GM12878 (cell line): ENCODE measurements around the gene LTBP2. TPM values are rescaled to one million over a fixed set of nuclear protein-coding genes. Genes with fewer than 3 reads are reported as not detected.

Source experiments
- ATAC-seq: fragments of 200-7000 bp; cut with Tn5 transposase; 3 replicates; pipeline ENCODE4 v1.9.1; 2020; ENCODE audit warnings: mild to moderate bottlenecking, moderate library complexity
- BruUV-seq: library from RNA; stranded (reverse); fragments of 400-500 nt; replicated peaks from 2 replicates; lab custom pipeline; 2021; lab: Mats Ljungman, UMichigan
- CTCF ChIA-PET: fragments of 300-600 bp; sonication (Branson Sonifier 250); formaldehyde crosslinking; extraction: SDS; loops from one replicate; lab custom pipeline; 2021; ENCODE audit warnings: inconsistent platforms; lab: Yijun Ruan, JAX
- POLR2A ChIA-PET: fragments of 350-600 bp; formaldehyde crosslinking; extraction: SDS; loops from one replicate; lab custom pipeline; 2021; ENCODE audit warnings: inconsistent platforms; lab: Charles Lee
- RAD21 ChIA-PET: fragments of 300-600 bp; sonication (Branson Sonifier 250); formaldehyde crosslinking; loops from one replicate; lab custom pipeline; 2023; ENCODE audit warnings: antibody characterized with exemption; ENCODE audit not compliant: unreplicated experiment; lab: Charles Lee
- SMC1A ChIA-PET: fragments of 300-600 bp; sonication (Branson Sonifier 250); formaldehyde crosslinking; loops from one replicate; lab custom pipeline; 2023; ENCODE audit not compliant: unreplicated experiment, uncharacterized antibody; lab: Charles Lee
- DNase-seq: peaks from one replicate; pipeline ENCODE4 v3.0.0-alpha.2; 2011; ENCODE audit warnings: low read depth, low spot score
- FAIRE-seq: peaks from 3 replicates; lab custom pipeline; 2011; peaks lifted over from hg19 to GRCh38; lab: Jason Lieb, UNC
- H2AFZ ChIP-seq: 2 replicates; pipeline ENCODE4 v1.6.0; 2011; ENCODE audit warnings: low read depth, low read length, control low read depth; ENCODE audit not compliant: control insufficient read depth
- H3K27ac ChIP-seq: 2 replicates; pipeline ENCODE4 v1.5.1; 2011; ENCODE audit warnings: control low read depth; ENCODE audit not compliant: control insufficient read depth, insufficient read depth
- H3K27me3 ChIP-seq, 2 experiments: replicated peaks in 1 of 2; 2 replicates each; pipeline versions ENCODE4 v1.6.0 to v1.6.1; 2011; ENCODE audit warnings: low read length in 1 of 2; ENCODE audit not compliant: control insufficient read depth in 2 of 2, insufficient read depth in 2 of 2
- H3K36me3 ChIP-seq, 2 experiments: 2 replicates each; pipeline ENCODE4 v1.5.1; 2011; ENCODE audit warnings: low read length in 1 of 2; ENCODE audit not compliant: control insufficient read depth in 2 of 2, insufficient read depth in 2 of 2
- H3K4me1 ChIP-seq: 2 replicates; pipeline ENCODE4 v1.6.1; 2011; ENCODE audit warnings: mild to moderate bottlenecking, low read length, moderate library complexity, mixed read lengths; ENCODE audit not compliant: control insufficient read depth, insufficient read depth
- H3K4me2 ChIP-seq: 2 replicates; pipeline ENCODE4 v1.6.0; 2011; ENCODE audit warnings: control low read depth; ENCODE audit not compliant: control insufficient read depth, insufficient read depth
- H3K4me3 ChIP-seq: fragments of 200-600 bp; sonication (generic); 2 replicates; pipeline ENCODE4 v1.5.1; 2016
- H3K79me2 ChIP-seq: 2 replicates; pipeline ENCODE4 v1.6.0; 2011; ENCODE audit warnings: low read length; ENCODE audit not compliant: control insufficient read depth, insufficient read depth
- H3K9ac ChIP-seq: 2 replicates; pipeline ENCODE4 v1.8.0; 2011; ENCODE audit warnings: low read length, control low read depth, mixed read lengths; ENCODE audit not compliant: control insufficient read depth, insufficient read depth
- H3K9me3 ChIP-seq: replicated peaks from 3 replicates; pipeline ENCODE4 v1.5.1; 2011; ENCODE audit warnings: mild to moderate bottlenecking, low read length; ENCODE audit not compliant: control insufficient read depth, insufficient read depth
- H4K20me1 ChIP-seq: 2 replicates; pipeline ENCODE4 v1.6.0; 2011; ENCODE audit not compliant: control insufficient read depth, insufficient read depth
- PML ChIP-seq: IDR thresholded peaks from 2 replicates; pipeline ENCODE4 v1.6.1; 2012; ENCODE audit warnings: low read length, inconsistent platforms
- TCF3 ChIP-seq: IDR thresholded peaks from 2 replicates; pipeline ENCODE4 v1.6.1; 2012; ENCODE audit warnings: low read depth, mild to moderate bottlenecking, low read length, borderline replicate concordance; ENCODE audit not compliant: insufficient read depth
- WGBS: methylation state at CpG from one replicate; pipeline ENCODE4 v1.1.6; 2016; ENCODE audit warnings: low lambda C conversion rate; ENCODE audit not compliant: insufficient replicate concordance, insufficient coverage; ENCODE audit errors: missing lambda C conversion rate; 5-methylcytosine and 5-hydroxymethylcytosine counted together
- in situ Hi-C: fragments of 300-500 bp; cut with MboI; formaldehyde crosslinking; loops from 9 replicates; pipeline ENCODE4 v1.14.3; 2018; ENCODE audit warnings: mixed read lengths
- intact Hi-C: fragments of 100-400 bp; cut with micrococcal nuclease; formaldehyde crosslinking; loops from one replicate; pipeline ENCODE4 v1.14.2; 2022; ENCODE audit not compliant: unreplicated experiment
- polyA plus RNA-seq, 11 experiments: library from polyadenylated mRNA; depleted of rRNA in 4 of 11; unstranded in 6 of 11; stranded (reverse) in 5 of 11; fragments of >200 nt; fragmentation: Nextera tagmentation in 4 of 11; fragmentation: Illumina TruSeq in 1 of 11; extraction: Ambion mirVana in 4 of 11; extraction: Trizol in 1 of 11; gene quantifications; 1 replicate in 1 of 11; 2 replicates in 10 of 11; pipeline versions ENCODE4 v1.2.1 to v1.2.3, GENCODE V29; 2011 to 2016; ENCODE audit warnings: inconsistent platforms in 2 of 11, missing spikeins in 2 of 11, low read depth in 1 of 11
- total RNA-seq, 4 experiments: library from RNA; depleted of rRNA in 3 of 4; stranded (reverse); fragments of >200 nt in 3 of 4; fragmentation: Illumina TruSeq in 1 of 4; extraction: Trizol in 1 of 4; gene quantifications; 2 replicates each; pipeline versions ENCODE4 v1.2.1 to v1.2.3, GENCODE V29; 2013 to 2021
- TF ChIP-seq, protein P1 (sequence below): fragments of 450-650 bp; IDR thresholded peaks from 2 replicates; pipeline ENCODE4 v1.6.1; 2017; ENCODE audit warnings: mild to moderate bottlenecking, moderate library complexity

The LTBP2 gene
- total and polyA plus RNA-seq, 10 of the 15 experiments (the other 5 are each of a cell fraction or from before 2014, with no cell fraction given): 0.03 to 0.23 (median 0.06) TPM; not detected in 1

DNA sequence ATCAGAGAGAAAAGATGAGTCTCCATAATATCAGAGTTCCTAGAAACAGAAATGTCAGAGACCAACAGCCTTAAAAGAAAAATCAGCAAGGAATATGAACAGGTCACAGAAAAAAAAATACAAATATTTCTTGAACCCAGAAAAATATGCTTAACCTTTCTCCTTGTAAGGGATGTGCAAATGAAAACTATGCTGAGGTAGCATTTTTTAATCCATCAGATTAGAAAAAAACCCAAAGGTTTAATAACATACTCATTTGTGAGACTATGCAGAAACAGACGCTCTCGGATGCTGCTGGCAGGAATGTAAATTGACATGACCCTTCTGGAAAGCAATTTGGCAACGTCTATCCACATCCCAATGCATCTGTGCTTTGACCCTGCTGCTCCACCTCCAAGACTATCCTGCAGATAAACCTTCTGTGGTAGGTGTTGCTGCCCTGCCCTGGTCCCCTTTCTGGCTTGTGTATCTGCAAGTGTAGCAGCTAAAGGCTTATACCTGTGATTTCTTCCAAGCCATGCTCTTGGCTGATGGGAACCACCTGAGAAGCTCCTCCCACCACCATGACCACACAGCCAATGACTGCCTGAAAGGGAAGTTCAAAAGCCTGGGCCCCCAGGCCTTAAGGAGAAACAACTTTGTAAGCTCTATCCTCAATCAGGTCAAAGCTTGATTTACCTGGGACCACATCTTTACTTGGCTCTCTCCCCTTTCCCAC is 49.4 kb downstream of the LTBP2 start:
- no peaks in the 10 kb centered on the region for H3K9me3 ChIP-seq
- no peak overlapping the region for H3K27ac ChIP-seq
- RAD21 ChIA-PET: no interaction called here
- no peak overlapping the region for H2AFZ ChIP-seq
- no peak for FAIRE-seq
- no peaks in the 10 kb centered on the region for H4K20me1 ChIP-seq
- no peak overlapping the region for H3K4me2 ChIP-seq
- H3K27me3 ChIP-seq: peaks cover 0 to 2% of the 10 kb centered on the region in 2 experiments; a peak in 1 of 4 replicates
- SMC1A ChIA-PET: interaction anchor here (0.6 kb wide), 2 partner anchors 93 to 316 kb away, joined by 4 to 6 read pairs; no protein-coding TSS in a partner anchor
- no peak overlapping the region for H3K4me3 ChIP-seq
- in situ Hi-C loops: no loop called here
- intact Hi-C loops: no loop called here
- DNase-seq: no peak
- POLR2A ChIA-PET: no interaction called here
- ATAC-seq: 0 out of 3 replicates have a peak, but pooled peaks have one; percentile 28
- H3K9ac ChIP-seq: no peak overlapping the region
- no peaks in the 10 kb centered on the region for H3K79me2 ChIP-seq
- TF ChIP-seq, protein P1, sequence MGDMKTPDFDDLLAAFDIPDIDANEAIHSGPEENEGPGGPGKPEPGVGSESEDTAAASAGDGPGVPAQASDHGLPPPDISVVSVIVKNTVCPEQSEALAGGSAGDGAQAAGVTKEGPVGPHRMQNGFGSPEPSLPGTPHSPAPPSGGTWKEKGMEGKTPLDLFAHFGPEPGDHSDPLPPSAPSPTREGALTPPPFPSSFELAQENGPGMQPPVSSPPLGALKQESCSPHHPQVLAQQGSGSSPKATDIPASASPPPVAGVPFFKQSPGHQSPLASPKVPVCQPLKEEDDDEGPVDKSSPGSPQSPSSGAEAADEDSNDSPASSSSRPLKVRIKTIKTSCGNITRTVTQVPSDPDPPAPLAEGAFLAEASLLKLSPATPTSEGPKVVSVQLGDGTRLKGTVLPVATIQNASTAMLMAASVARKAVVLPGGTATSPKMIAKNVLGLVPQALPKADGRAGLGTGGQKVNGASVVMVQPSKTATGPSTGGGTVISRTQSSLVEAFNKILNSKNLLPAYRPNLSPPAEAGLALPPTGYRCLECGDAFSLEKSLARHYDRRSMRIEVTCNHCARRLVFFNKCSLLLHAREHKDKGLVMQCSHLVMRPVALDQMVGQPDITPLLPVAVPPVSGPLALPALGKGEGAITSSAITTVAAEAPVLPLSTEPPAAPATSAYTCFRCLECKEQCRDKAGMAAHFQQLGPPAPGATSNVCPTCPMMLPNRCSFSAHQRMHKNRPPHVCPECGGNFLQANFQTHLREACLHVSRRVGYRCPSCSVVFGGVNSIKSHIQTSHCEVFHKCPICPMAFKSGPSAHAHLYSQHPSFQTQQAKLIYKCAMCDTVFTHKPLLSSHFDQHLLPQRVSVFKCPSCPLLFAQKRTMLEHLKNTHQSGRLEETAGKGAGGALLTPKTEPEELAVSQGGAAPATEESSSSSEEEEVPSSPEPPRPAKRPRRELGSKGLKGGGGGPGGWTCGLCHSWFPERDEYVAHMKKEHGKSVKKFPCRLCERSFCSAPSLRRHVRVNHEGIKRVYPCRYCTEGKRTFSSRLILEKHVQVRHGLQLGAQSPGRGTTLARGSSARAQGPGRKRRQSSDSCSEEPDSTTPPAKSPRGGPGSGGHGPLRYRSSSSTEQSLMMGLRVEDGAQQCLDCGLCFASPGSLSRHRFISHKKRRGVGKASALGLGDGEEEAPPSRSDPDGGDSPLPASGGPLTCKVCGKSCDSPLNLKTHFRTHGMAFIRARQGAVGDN: no peak
- no peak for TF ChIP-seq TCF3
- no peak for TF ChIP-seq PML
- CTCF ChIA-PET: no interaction called here
- no peaks in the 10 kb centered on the region for H3K36me3 ChIP-seq
- 56% methylated on average over 3 of the region's 3 CpGs for WGBS
- no peaks in the 10 kb centered on the region for H3K4me1 ChIP-seq
- BruUV-seq: no TSS peak
